H54 (cell line): ENCODE results near the gene SLC25A22.

Experiments used
- DNase-seq: peaks from one replicate; pipeline ENCODE4 v3.0.0; 2011; ENCODE audit warnings: low spot score, mixed read lengths; ENCODE audit not compliant: insufficient read length
- FAIRE-seq: peaks from 3 replicates; lab custom pipeline; 2011; peaks lifted over from hg19 to GRCh38; lab: Jason Lieb, UNC
- POLR2A ChIP-seq: IDR thresholded peaks from 2 replicates; pipeline ENCODE4 v1.6.1; 2011; ENCODE audit warnings: low read depth, mild to moderate bottlenecking, low read length

Gene SLC25A22

DNA sequence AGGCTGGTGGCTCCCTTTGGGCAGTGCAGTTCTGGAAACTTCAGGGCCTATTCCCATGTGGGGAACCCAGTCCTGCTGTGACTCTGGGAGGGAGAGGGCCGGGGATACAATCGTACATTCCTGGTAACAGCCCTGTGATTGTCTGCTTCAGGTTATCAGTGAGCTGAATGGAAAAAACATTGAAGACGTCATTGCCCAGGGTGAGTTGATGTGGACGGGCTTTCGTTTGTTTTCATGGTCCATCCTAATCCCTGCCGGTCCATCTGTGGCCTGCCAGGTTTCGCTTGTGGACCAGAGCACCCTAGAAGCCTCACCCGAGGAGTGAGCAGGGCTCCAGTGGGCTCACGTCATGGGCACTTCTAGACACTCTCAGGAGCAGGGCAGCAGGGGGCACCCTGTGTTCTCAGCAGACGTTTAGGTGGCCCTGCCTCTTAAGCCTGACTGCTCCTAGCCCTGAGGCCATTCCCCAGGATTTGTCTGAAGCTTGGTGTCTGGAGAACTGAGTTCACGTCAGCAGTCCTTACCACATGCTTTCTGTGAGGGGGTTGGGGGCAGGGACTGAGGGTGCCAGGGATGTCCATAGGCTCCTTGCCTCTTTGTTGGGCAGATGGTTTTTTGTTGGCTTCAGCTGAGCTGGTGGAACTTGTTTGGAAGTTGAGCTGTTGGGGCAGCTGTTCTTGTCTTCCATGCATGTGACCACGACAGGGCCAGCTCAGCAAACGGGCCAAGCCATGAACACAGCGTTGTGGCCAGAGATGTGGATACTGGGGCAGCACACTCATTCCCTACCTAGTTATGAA, 13.6 kb upstream of the SLC25A22 start:
- TF ChIP-seq POLR2A, result no peak
- DNase-seq (no peak), FAIRE-seq (no peak)

GRCh38 chr11:810040-810567, 12.0 kb upstream of the SLC25A22 start:
- FAIRE-seq, result no peak
- no peak for TF ChIP-seq POLR2A
- DNase-seq, result no peak

DNA sequence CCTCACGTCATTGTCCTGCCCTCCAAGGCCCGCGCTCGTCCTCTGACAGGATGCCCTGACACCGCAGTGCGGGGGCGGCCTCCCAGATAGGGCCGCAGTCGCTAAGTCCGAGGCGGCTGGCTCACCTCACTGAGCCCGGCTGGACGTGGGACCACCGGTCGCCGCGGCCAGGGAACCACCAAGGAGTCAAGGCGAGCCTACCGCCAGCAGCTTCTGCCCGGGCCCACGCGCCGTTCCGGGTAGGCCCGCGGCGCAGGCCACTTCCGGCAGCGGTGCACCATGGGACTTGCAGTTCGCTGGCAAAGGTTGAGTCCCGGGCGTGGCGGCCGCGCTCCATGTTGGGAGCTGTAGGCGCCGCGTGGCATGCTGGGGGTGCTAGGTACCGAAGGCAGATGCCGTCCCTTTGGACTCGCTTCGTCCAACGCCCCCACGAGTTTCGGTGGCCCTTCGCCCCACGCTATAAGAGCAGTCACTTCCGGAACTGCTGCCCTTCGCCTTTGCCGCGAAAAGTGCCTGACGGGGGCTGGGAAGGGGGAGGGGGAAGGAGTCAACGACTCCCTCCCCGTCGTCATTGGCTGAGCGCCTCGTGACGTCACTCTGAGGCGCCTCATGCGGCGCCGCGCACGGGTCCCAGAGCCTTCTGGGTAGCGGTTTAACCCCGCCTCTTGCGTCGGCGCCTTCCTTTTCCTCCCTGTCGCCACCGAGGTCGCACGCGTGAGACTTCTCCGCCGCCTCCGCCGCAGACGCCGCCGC, 11.4 kb upstream of the SLC25A22 start, which contains the start of gene RPLP2:
Gene RPLP2, plus strand, starts transcription at position 681 of the 753 bp plus-strand sequence. CDS start 268 bp downstream, outside the sequence.
- FAIRE-seq (no peak), DNase-seq (peak; percentile 92)
- peak; percentile 85 for TF ChIP-seq POLR2A

- FAIRE-seq, result no peak
- peak; percentile 90 for DNase-seq
- no peak for TF ChIP-seq POLR2A
Observed at GRCh38 chr11:808427-809286, 10.6 kb upstream of the SLC25A22 start.

GRCh38 chr11:804599-804964, 6.5 kb upstream of the SLC25A22 start:
- DNase-seq, result no peak
- FAIRE-seq, result no peak
- no peak for TF ChIP-seq POLR2A

- no peak for TF ChIP-seq POLR2A
- no peak for FAIRE-seq
- no peak for DNase-seq
Observed at GRCh38 chr11:803770-804598, 5.9 kb upstream of the SLC25A22 start.

DNA sequence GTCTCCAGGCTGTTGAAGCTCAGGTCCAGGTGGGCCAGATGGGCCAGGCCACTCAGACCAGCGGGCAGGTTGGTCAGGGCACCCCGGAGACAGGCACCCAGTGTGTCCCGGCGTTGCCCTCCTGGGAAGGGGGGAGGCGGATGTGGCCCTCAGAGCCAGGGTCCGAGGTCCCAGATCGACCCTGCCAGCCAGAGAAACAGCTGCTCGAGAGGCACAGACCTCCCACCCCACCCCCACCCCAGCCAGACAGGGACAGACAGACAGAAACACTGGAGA, 5.3 kb upstream of the SLC25A22 start:
- DNase-seq, result no peak
- no peak for TF ChIP-seq POLR2A
- no peak for FAIRE-seq

- FAIRE-seq (no peak), DNase-seq (no peak)
- TF ChIP-seq POLR2A, result no peak
Observed at GRCh38 chr11:802693-803466, 4.8 kb upstream of the SLC25A22 start.

- DNase-seq, result no peak
- no peak for FAIRE-seq
- TF ChIP-seq POLR2A, result 0 out of 2 replicates have a peak, but pooled peaks have one; percentile 9
Observed at GRCh38 chr11:802018-802617, 4.0 kb upstream of the SLC25A22 start.

DNA sequence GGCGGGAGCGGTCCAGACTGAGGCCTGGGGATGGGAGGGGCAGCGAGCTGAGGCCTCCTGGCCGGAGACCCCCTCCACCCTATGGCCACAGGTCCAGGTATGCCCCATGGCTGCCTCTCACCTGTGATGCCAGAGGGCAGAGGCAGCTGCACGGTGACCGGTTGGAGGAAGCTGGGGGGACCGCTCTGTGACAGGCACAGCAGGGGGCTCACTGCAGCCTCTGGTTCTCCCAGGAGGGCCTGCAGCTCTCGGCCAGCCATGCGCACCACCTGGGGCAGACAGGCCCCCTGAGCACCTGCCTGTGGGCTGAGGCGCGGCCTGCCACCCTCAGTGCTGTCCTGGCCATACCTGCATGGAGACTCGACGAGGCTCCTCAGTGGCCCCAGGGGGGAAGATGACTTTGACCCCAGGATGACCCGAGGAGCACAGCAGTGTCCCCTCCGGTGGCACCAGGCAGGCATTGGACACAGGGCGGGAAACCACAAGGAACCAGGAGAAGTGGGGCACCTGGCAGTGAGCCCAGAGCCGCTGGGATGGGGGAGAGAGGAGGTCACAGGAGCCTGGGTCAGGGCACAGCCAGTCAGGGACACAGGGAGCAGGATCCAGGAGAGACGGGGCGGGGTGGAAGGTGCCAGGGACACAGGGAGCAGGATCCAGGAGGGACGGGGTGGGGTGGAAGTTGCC, 3.2 kb upstream of the SLC25A22 start:
- DNase-seq, result no peak
- no peak for FAIRE-seq
- TF ChIP-seq POLR2A, result no peak

GRCh38 chr11:800473-800872, 2.4 kb upstream of the SLC25A22 start:
- no peak for TF ChIP-seq POLR2A
- no peak for DNase-seq

More at GRCh38 chr11:800473-800872, 2.4 kb upstream of the SLC25A22 start:
- no peak for FAIRE-seq
